HTERT RPE-1 (cell line): ENCODE measurements around the gene INA.

Source experiments
- in situ Hi-C: fragments of 300-500 bp; cut with MboI; formaldehyde crosslinking; loops from 4 replicates; pipeline ENCODE4 v1.14.3; 2020; ENCODE audit warnings: low sequenced_read_pairs

Gene INA

DNA sequence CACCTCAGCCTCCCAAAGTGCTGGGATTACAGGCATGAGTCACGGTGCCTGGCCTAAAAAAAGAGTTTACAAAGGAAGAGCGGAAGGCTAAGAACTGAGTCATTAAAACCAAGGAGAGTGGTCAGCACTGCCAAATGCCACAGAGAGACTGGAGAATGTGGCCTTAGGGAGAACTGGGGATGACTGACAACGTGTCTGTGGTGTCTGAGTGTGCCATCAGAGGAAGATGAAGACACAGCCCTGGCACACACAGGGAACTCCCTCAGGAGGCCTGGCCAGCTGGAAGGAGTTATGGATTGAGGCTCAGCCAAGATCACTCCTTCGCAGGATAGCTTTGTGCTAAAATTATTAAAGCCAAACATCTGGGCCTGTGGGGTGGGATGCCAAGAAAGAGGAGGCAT, 3.9 kb upstream of the INA start:
- in situ Hi-C loops = no loop called here

GRCh38 chr10:103276251-103276895, 565 bp upstream of the INA start:
- in situ Hi-C loops = no loop called here

DNA sequence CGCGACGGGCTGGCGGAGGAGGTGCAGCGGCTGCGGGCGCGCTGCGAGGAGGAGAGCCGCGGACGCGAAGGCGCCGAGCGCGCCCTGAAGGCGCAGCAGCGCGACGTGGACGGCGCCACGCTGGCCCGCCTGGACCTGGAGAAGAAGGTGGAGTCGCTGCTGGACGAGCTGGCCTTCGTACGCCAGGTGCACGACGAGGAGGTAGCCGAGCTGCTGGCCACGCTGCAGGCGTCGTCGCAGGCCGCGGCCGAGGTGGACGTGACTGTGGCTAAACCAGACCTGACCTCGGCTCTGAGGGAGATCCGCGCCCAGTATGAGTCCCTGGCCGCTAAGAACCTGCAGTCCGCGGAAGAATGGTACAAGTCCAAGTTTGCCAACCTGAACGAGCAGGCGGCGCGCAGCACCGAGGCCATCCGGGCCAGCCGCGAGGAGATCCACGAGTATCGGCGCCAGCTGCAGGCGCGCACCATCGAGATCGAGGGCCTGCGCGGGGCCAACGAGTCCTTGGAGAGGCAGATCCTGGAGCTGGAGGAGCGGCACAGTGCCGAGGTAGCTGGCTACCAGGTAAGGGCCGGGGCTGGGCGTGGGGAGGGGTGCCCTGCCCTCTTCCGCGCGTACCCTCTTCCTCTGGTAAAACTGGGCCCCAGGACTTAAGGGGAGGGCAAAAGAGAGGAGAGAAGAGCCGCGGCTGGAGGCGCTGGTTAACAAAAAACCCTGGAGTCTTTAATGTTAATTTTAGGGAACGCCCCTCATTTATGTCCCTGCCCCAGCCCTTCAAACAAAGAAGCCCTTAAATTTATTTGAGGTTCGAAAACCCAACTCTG, 987 bp downstream of the INA start:
- in situ Hi-C loops = no loop called here

DNA sequence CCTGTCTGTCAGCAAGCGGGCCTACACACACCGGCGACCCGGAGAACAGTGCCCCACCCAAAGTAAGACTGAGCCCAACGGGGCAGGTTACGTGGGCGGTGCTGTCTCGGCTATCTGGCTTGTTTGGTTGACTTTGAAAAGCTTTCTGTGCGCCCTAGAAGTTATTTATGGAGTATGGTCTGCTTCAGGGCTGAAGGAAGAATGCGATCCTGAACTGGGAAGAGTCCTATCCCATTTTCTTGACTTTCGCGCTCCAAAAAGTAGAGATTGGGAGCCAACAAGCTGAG, 1.5 kb downstream of the INA start:
- in situ Hi-C loops = no loop called here

GRCh38 chr10:103278862-103279298, 1.9 kb downstream of the INA start:
- in situ Hi-C loops = no loop called here

GRCh38 chr10:103280031-103280430, 3.1 kb downstream of the INA start:
- in situ Hi-C loops = no loop called here

DNA sequence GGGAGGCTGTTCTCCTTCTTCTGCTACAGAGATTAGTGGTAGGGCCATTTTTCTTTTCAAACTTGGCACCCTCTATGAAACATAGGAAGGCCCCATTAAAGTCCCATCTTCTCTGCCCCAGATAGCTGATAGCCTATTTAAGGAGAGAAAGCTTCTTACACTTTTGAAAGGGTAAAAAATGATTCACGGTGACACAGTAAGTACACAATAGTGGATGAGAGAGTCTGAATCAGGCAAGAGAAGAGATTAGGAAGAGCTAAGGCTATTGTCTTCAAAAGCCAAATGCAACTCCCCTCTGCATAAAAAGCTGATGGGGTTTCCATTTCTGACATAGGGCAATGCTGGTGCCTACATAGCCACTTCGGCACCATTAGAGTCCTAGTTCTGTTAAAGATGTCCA, 3.6 kb downstream of the INA start:
- in situ Hi-C loops = no loop called here

GRCh38 chr10:103281753-103282152, 4.8 kb downstream of the INA start:
- in situ Hi-C loops = no loop called here

- in situ Hi-C loops = no loop called here
Observed at GRCh38 chr10:103282961-103283360, 6.0 kb downstream of the INA start.

- in situ Hi-C loops = no loop called here
Observed at GRCh38 chr10:103284170-103284569, 7.2 kb downstream of the INA start.

GRCh38 chr10:103287992-103288391, 11.1 kb downstream of the INA start:
- in situ Hi-C loops = no loop called here

DNA sequence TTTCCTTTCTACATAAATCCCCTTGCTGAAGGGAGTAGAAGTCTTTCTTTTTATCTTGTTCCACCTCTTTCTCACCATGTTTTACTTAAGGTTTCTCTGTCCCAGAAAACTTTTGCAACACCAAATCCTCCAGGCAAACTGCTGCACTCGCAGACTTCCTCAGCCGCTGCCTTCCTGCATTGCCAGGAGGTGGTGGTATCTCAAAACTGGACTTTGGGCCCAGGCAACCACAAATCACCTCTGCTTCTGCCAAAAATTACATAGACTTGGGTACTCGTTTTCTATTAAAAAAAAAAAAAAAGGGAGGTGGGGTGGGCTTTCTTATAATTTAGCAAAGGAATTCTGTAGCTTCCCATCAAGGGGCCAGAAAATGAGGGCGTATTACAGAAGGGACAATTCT, 14.7 kb downstream of the INA start:
- in situ Hi-C loops = no loop called here

GRCh38 chr10:103295374-103296015, 18.6 kb downstream of the INA start:
- in situ Hi-C loops = no loop called here

- in situ Hi-C loops = no loop called here
Observed at GRCh38 chr10:103307594-103307993, 30.7 kb downstream of the INA start.

DNA sequence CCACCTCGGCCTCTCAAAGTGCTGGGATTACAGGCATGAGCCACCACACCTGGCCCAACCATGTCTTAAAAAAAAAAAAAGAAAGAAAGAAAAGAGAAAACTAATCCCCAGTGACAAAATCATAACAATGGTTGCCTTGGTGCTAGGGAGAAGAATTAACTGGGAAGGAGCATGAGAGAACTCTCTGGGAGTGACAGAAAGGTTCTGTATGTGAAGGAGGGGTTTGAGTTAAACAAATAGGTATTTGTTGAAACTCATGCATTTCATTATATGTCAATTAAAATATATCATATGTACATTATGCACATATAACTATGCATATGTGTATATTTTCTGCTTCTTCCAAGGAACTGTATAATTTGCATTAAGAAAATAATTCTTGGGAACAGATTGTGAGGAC, 33.3 kb downstream of the INA start:
- in situ Hi-C loops = no loop called here

DNA sequence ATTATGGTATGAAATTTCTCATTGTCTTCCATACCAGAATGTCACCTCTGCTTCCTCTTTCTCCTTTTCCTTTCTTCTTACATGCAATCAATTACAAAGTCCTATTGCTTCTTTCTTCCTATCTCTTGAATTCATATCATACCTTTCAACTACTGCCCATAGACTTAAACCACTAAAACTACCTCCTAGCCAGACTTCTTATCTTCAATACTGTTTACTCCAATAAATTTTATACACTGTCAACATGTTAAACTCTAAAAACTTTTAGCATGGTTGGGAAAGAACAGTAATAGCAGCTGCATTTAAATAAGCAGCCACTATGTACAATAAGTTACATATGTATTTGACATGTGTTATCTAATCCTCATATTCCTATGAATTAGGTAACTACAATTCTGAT, 39.1 kb downstream of the INA start:
- in situ Hi-C loops = no loop called here

GRCh38 chr10:103327906-103328305, 51.0 kb downstream of the INA start:
- in situ Hi-C loops = no loop called here

- in situ Hi-C loops = no loop called here
Observed at GRCh38 chr10:103333934-103334520, 57.1 kb downstream of the INA start.

DNA sequence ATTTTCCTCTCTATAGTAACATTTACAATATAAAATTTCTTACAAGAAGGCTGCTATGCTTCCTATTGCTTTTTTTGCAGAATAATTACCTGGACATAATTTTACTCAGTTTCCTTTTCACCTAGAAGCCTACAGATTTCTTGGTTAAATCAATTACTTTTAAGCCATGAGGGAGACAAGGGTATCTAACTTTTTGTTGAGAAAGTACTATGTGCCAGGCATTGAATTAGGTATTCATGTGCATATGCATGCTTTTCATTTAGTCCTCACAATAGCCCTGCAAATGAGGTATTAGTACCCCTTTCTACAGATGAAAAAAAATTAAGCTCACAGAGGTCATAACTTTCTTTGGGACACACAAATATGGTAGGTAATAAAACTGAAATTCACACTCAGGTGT, 57.6 kb downstream of the INA start:
- in situ Hi-C loops = no loop called here

DNA sequence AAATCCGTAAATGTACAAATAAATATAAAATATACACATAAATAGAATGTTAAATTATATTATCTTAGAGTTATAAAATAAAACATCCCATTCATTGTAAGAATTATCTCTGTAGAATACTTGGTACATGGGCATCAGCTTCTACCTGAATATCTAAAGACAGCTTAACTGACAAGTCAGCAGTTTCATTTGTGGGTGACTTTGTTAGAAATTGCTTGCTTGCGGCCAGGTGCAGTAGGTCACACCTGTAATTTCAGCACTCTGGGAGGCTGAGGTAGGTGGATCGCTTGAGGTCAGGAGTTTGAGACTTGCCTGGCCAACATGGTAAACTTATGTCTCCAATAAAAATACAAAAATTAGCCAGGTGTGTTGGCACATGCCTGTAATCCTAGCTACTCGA, 59.4 kb downstream of the INA start:
- in situ Hi-C loops = no loop called here
